GM21447 (cell line): ENCODE measurements around the gene NIT2.
A peak's percentile ranks its signal among the peaks of the same experiment; 100 is the strongest.
"Not testable (repeated sequence)": the region's sequence is repeated elsewhere in the genome, so short reads cannot be mapped to it uniquely, and the experiment has no call there.

Source experiments
- ATAC-seq: cut with Tn5 transposase; IDR thresholded peaks from one replicate; pipeline ENCODE4 v1.9.1; 2021; ENCODE audit not compliant: unreplicated experiment

NIT2 gene, protein sequence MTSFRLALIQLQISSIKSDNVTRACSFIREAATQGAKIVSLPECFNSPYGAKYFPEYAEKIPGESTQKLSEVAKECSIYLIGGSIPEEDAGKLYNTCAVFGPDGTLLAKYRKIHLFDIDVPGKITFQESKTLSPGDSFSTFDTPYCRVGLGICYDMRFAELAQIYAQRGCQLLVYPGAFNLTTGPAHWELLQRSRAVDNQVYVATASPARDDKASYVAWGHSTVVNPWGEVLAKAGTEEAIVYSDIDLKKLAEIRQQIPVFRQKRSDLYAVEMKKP

GRCh38 chr3:100334488-100335351 lies at the start of gene NIT2:
Gene NIT2 (plus strand): TSS chr3:100334757. CDS start chr3:100334792, 35 bp downstream.
- ATAC-seq, result peak; percentile 91

DNA sequence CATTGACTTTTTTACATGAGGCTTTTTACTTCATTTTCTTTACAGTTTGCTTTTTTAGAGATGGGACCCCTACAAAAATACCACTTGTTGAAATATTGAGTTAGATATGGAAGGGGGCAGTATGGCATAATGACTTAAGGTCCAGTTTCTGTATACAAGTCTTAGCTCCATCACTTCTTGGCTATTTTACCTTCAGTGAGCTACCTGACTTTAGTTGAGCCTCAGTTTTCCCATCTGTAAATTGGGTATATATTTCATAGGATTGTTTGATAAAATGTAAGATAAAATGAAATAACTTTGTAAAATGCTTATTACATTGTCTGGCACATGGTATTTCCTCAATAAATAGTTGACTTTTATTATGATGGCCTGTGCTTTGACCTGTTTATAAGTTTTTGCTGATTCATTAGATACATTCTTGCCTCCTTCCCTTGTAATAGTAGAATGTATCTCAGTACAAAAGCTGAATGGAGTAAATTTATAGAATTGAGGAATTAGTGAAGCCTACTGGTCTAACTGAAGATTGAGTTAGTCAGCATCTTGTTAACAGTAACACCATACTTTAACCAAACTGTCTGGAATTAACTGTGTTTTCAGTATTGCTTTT lies 46.2 kb upstream of the NIT2 start:
- no peak for ATAC-seq

- no peak for ATAC-seq
Measured at GRCh38 chr3:100289339-100289738, 45.2 kb upstream of the NIT2 start.

GRCh38 chr3:100295089-100295488 lies 39.5 kb upstream of the NIT2 start:
- ATAC-seq, result no peak

DNA sequence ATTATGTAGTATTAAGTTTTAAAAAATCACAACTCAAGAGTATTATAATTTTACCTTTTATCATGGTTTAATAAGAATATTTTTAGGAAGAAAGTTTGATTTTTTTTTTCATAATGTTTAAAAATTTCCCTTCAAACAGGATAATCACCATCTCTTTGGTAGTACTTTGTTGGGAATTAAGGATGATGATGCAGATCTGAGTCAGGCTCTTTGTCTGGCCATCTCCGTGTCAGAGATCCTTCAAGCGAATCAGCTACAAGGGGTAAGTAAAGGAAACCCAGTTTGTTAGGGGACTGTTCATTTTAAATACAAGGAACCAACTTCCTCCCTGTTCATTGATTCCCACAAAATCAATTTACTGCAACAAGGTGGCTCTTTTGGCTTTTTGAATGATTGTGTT lies 36.8 kb upstream of the NIT2 start:
- no peak for ATAC-seq

DNA sequence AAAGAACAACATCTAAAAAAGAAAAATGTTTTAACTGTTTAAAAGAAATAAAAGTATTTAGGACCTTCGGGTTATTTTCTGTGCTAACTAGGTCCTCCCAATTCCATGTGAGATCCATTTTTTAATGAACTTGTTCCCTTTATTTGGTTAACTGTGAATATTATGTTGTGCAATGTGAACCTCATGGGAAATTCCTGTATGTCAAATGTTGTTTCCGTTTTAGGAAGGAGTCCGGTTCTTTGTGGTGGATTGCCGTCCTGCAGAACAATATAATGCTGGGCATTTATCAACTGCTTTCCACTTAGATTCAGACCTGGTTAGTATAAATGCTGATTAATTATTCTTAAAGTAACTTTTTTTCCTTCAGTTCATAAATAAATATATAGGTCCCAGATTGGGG lies 35.5 kb upstream of the NIT2 start:
- no peak for ATAC-seq

GRCh38 chr3:100306695-100307094 lies 27.9 kb upstream of the NIT2 start:
- ATAC-seq, result no peak

- no peak for ATAC-seq
Measured at GRCh38 chr3:100310355-100310965, 24.1 kb upstream of the NIT2 start.

GRCh38 chr3:100311011-100311410 lies 23.5 kb upstream of the NIT2 start:
- no peak for ATAC-seq

GRCh38 chr3:100316641-100317069 lies 17.9 kb upstream of the NIT2 start:
- ATAC-seq, result peak; percentile 59

GRCh38 chr3:100317912-100318311 lies 16.6 kb upstream of the NIT2 start:
- no peak for ATAC-seq

DNA sequence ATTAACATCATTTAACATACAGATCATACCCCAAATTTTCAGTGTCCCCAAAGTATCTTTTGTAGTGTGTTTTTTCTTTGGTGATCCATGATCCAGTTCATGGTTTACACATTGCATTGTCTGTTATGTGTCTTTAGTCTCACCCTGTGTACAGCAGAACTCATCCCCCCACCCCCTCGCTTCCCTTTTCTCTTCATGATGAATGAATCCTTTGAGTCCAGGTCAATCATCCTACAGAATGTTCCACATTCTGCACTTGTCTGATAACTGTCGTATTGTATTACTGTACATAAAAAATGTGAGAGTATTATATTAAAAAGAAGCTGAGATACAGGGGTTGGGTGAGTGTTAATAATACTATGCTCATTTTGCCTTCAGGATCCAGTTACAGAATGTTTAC lies 14.6 kb upstream of the NIT2 start:
- no peak for ATAC-seq

GRCh38 chr3:100324044-100324443 lies 10.5 kb upstream of the NIT2 start:
- no peak for ATAC-seq

- ATAC-seq, result no peak
Measured at GRCh38 chr3:100325827-100326226, 8.7 kb upstream of the NIT2 start.

- not testable (repeated sequence) for ATAC-seq
Measured at GRCh38 chr3:100327377-100327776, 7.2 kb upstream of the NIT2 start.

DNA sequence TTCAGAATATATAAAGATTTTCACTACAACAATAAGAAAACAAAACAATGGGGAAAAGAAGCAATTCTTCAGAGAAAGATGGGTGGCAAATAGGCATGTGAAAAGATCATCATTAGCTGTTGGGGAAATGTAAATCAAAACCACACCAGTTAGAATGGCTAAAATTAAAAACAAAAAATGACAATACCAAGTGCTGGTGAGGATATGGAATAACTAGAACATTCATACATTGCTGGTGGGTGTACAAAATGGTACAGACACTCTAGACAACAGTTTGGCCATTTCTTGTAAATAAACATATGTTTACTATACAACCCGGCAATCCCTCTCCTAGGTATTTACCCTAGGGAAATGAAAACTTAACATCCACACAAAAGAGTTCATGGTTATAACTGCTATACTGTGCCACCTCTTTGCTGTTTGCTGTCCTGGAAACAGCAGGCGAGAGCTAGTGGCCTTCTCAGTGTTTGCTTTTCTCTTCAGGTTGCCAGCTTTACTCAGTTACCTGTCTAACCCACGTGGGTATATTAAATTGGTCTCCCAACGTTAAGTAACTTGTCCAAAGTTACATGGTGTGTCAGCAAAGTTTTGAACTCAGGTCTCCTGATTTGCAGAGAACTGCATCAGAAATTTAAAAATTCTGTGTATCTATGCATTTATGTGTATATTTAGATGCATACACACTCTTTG lies 4.6 kb upstream of the NIT2 start:
- no peak for ATAC-seq

GRCh38 chr3:100330651-100331050 lies 3.9 kb upstream of the NIT2 start:
- no peak for ATAC-seq

- ATAC-seq, result no peak
Measured at GRCh38 chr3:100331660-100332059, 2.9 kb upstream of the NIT2 start.

GRCh38 chr3:100333051-100333450 lies 1.5 kb upstream of the NIT2 start:
- no peak for ATAC-seq

GRCh38 chr3:100333970-100334487 lies 528 bp upstream of the NIT2 start:
- ATAC-seq, result peak; percentile 28

DNA sequence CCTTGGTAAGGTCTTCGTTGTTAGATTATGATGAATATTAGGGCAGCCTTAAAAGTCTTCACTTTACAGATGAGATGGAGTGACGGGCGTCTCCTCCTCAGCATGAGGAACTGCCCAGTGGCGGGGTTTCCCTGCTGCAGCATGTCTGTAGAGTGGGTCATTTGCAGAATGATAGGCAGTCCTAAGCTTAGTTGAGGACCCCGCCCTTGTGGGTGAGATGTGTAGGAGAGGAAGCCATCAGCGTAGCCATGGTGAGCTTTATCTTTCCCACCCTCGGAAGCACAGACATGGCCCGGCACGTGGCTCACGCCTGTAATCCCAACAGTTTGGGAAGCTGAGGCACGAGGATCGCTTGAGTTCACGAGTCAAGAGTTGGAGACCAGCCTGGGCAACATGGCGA lies 877 bp downstream of the NIT2 start:
- peak; percentile 50 for ATAC-seq
